WTC11 (cell line): ENCODE measurements around the gene HIVEP2. TPM values are rescaled to one million over a fixed set of nuclear protein-coding genes. Genes with fewer than 3 reads are reported as not detected.

Experiments
- ATAC-seq: fragments of 200-7000 bp; cut with Tn5 transposase; 2 replicates; pipeline ENCODE4 v1.10.0; 2021; ENCODE audit warnings: mild to moderate bottlenecking, moderate library complexity
- CTCF ChIA-PET: fragments of 300-600 bp; sonication (Branson Sonifier 250); formaldehyde crosslinking; loops from one replicate; lab custom pipeline; 2021; ENCODE audit warnings: antibody characterized with exemption; lab: Charles Lee
- POLR2A ChIA-PET: fragments of 350-600 bp; sonication (Branson Sonifier 250); formaldehyde crosslinking; loops from one replicate; lab custom pipeline; 2021; ENCODE audit warnings: antibody characterized with exemption; lab: Charles Lee
- DNase-seq: peaks from one replicate; pipeline ENCODE4 v3.0.0; 2021; ENCODE audit warnings: low spot score
- H3K27ac Mint-ChIP-seq: 2 replicates; pipeline ENCODE4 v1.8.0; 2021; ENCODE audit warnings: mixed read lengths
- H3K27me3 Mint-ChIP-seq: 2 replicates; pipeline ENCODE4 v1.8.0; 2021; ENCODE audit warnings: low read depth, mild to moderate bottlenecking, moderate library complexity, mixed read lengths
- H3K36me3 Mint-ChIP-seq: 2 replicates; pipeline ENCODE4 v1.8.0; 2021; ENCODE audit warnings: mixed read lengths
- H3K4me1 Mint-ChIP-seq: 2 replicates; pipeline ENCODE4 v1.8.0; 2022; ENCODE audit warnings: mixed read lengths
- H3K4me3 Mint-ChIP-seq: 2 replicates; pipeline ENCODE4 v1.8.0; 2021; ENCODE audit warnings: mild to moderate bottlenecking, moderate library complexity, mixed read lengths
- H3K9me3 Mint-ChIP-seq: 2 replicates; pipeline ENCODE4 v1.8.0; 2021; ENCODE audit warnings: mixed read lengths
- AFF4 ChIP-seq: sonication (generic); formaldehyde crosslinking; IDR thresholded peaks from 2 replicates; pipeline ENCODE4 v1.8.1; 2023; ENCODE audit warnings: mild to moderate bottlenecking, missing genetic modification reagents, borderline replicate concordance
- ATF3 ChIP-seq: sonication (generic); formaldehyde crosslinking; conservative IDR thresholded peaks from 2 replicates; pipeline ENCODE4 v1.8.1; 2022; ENCODE audit warnings: mild to moderate bottlenecking, missing genetic modification reagents
- CREM ChIP-seq: sonication (generic); formaldehyde crosslinking; IDR thresholded peaks from 2 replicates; pipeline ENCODE4 v1.8.1; 2022; ENCODE audit warnings: mild to moderate bottlenecking, missing genetic modification reagents, moderate library complexity
- FOXJ3 ChIP-seq: sonication (generic); formaldehyde crosslinking; IDR thresholded peaks from 2 replicates; pipeline ENCODE4 v1.9.0; 2021; ENCODE audit warnings: missing genetic modification reagents, mild to moderate bottlenecking, borderline replicate concordance
- NR2C2 ChIP-seq: sonication (generic); formaldehyde crosslinking; IDR thresholded peaks from 2 replicates; pipeline ENCODE4 v1.8.0; 2022; ENCODE audit warnings: mild to moderate bottlenecking, missing genetic modification reagents
- SOX15 ChIP-seq: fragments of 250-450 bp; sonication (Bioruptor Pico); IDR thresholded peaks from 2 replicates; pipeline ENCODE4 v1.9.0; 2021; ENCODE audit warnings: mild to moderate bottlenecking
- SP1 ChIP-seq: sonication (generic); formaldehyde crosslinking; conservative IDR thresholded peaks from 2 replicates; pipeline ENCODE4 v1.8.1; 2022; ENCODE audit warnings: missing genetic modification reagents
- STAT6 ChIP-seq: sonication (generic); formaldehyde crosslinking; conservative IDR thresholded peaks from 2 replicates; pipeline ENCODE4 v1.8.1; 2023; ENCODE audit warnings: mild to moderate bottlenecking, low read depth, missing genetic modification reagents, moderate library complexity
- TCF7 ChIP-seq: sonication (generic); formaldehyde crosslinking; IDR thresholded peaks from 2 replicates; pipeline ENCODE4 v1.8.0; 2022; ENCODE audit warnings: mild to moderate bottlenecking, low read depth, missing genetic modification reagents, moderate library complexity
- USF2 ChIP-seq: sonication (generic); formaldehyde crosslinking; IDR thresholded peaks from 2 replicates; pipeline ENCODE4 v1.8.1; 2023; ENCODE audit warnings: mild to moderate bottlenecking, missing genetic modification reagents, moderate library complexity
- ZNF317 ChIP-seq: sonication (generic); formaldehyde crosslinking; IDR thresholded peaks from 2 replicates; pipeline ENCODE4 v1.8.1; 2023; ENCODE audit warnings: low read depth, mild to moderate bottlenecking, moderate library complexity, missing genetic modification reagents, borderline replicate concordance
- ZSCAN18 ChIP-seq: fragments of 250-450 bp; sonication (Bioruptor Pico); IDR thresholded peaks from 2 replicates; pipeline ENCODE4 v2.1.2; 2022; ENCODE audit warnings: mild to moderate bottlenecking, moderate library complexity
- total RNA-seq: library from RNA; stranded (reverse); gene quantifications from 3 replicates; pipeline ENCODE4 v1.2.3, GENCODE V29; 2021
- TF ChIP-seq, protein P1 (sequence below): sonication (generic); formaldehyde crosslinking; IDR thresholded peaks from 2 replicates; pipeline ENCODE4 v1.8.0; 2022; ENCODE audit warnings: mild to moderate bottlenecking, missing genetic modification reagents
- TF ChIP-seq, protein P2 (sequence below): fragments of 250-450 bp; sonication (Bioruptor Pico); IDR thresholded peaks from 2 replicates; pipeline ENCODE4 v1.8.0; 2021; ENCODE audit warnings: mild to moderate bottlenecking
- TF ChIP-seq, protein P3 (sequence below): sonication (generic); formaldehyde crosslinking; IDR thresholded peaks from 2 replicates; pipeline ENCODE4 v1.8.0; 2022; ENCODE audit warnings: mild to moderate bottlenecking, missing genetic modification reagents
- TF ChIP-seq, protein P4 (sequence below): sonication (generic); formaldehyde crosslinking; IDR thresholded peaks from 2 replicates; pipeline ENCODE4 v1.8.1; 2022; ENCODE audit warnings: mild to moderate bottlenecking, missing genetic modification reagents, moderate library complexity, borderline replicate concordance
- TF ChIP-seq, protein P5 (sequence below): sonication (generic); formaldehyde crosslinking; IDR thresholded peaks from 2 replicates; pipeline ENCODE4 v1.8.0; 2022; ENCODE audit warnings: mild to moderate bottlenecking, missing genetic modification reagents
- TF ChIP-seq, protein P6 (sequence below): sonication (generic); formaldehyde crosslinking; IDR thresholded peaks from 2 replicates; pipeline ENCODE4 v1.8.0; 2023; ENCODE audit warnings: missing genetic modification reagents

The HIVEP2 gene
- total RNA-seq, 1 experiment from 2014 or later, result 11.5 TPM

DNA sequence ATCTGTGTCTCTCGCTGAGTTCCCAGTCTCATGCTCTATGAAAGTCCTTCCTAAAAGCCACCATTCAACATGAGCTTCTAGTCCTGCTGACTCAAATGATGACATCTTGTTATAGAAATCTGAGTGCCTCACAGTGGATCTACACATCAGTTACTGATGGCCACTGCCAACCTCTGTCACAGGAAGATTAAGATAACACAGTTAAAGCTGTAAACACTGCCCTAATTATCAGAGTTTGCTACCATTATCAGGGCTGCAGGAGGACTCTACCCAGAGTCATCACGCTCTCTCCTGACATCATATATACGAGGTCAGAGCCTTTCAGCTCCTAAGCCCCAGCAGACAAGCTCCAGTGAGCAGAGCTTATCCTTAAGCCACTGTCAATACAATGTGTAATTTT, 63.2 kb downstream of the HIVEP2 start (continued):
- TF ChIP-seq USF2 (CRISPR knock-in tag), result no peak

GRCh38 chr6:142881290-142881689, 63.7 kb downstream of the HIVEP2 start:
- Mint-ChIP-seq H3K4me1 (peaks cover 36% of the 10 kb centered on the region), H3K9me3 (no peaks in the 10 kb centered on the region), H3K27me3 (no peaks in the 10 kb centered on the region), H3K27ac (no peak overlapping the region), H3K4me3 (no peak overlapping the region), H3K36me3 (no peaks in the 10 kb centered on the region)
- POLR2A ChIA-PET, result no interaction called here
- CTCF ChIA-PET, result no interaction called here
- no peak for ATAC-seq
- no peak for DNase-seq
- no peak for TF ChIP-seq AFF4 (CRISPR knock-in tag)
- TF ChIP-seq, protein P1, sequence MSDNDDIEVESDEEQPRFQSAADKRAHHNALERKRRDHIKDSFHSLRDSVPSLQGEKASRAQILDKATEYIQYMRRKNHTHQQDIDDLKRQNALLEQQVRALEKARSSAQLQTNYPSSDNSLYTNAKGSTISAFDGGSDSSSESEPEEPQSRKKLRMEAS, result no peak
- TF ChIP-seq, protein P2, sequence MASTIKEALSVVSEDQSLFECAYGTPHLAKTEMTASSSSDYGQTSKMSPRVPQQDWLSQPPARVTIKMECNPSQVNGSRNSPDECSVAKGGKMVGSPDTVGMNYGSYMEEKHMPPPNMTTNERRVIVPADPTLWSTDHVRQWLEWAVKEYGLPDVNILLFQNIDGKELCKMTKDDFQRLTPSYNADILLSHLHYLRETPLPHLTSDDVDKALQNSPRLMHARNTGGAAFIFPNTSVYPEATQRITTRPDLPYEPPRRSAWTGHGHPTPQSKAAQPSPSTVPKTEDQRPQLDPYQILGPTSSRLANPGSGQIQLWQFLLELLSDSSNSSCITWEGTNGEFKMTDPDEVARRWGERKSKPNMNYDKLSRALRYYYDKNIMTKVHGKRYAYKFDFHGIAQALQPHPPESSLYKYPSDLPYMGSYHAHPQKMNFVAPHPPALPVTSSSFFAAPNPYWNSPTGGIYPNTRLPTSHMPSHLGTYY, result no peak
- TF ChIP-seq, protein P3, sequence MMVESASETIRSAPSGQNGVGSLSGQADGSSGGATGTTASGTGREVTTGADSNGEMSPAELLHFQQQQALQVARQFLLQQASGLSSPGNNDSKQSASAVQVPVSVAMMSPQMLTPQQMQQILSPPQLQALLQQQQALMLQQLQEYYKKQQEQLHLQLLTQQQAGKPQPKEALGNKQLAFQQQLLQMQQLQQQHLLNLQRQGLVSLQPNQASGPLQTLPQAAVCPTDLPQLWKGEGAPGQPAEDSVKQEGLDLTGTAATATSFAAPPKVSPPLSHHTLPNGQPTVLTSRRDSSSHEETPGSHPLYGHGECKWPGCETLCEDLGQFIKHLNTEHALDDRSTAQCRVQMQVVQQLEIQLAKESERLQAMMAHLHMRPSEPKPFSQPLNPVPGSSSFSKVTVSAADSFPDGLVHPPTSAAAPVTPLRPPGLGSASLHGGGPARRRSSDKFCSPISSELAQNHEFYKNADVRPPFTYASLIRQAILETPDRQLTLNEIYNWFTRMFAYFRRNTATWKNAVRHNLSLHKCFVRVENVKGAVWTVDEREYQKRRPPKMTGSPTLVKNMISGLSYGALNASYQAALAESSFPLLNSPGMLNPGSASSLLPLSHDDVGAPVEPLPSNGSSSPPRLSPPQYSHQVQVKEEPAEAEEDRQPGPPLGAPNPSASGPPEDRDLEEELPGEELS (CRISPR knock-in tag), result no peak
- no peak for TF ChIP-seq ZSCAN18 (CRISPR knock-in tag)
- no peak for TF ChIP-seq TCF7 (CRISPR knock-in tag)
- TF ChIP-seq SP1 (CRISPR knock-in tag), result no peak
- TF ChIP-seq, protein P4, sequence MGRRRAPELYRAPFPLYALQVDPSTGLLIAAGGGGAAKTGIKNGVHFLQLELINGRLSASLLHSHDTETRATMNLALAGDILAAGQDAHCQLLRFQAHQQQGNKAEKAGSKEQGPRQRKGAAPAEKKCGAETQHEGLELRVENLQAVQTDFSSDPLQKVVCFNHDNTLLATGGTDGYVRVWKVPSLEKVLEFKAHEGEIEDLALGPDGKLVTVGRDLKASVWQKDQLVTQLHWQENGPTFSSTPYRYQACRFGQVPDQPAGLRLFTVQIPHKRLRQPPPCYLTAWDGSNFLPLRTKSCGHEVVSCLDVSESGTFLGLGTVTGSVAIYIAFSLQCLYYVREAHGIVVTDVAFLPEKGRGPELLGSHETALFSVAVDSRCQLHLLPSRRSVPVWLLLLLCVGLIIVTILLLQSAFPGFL, result no peak
- no peak for TF ChIP-seq ATF3 (CRISPR knock-in tag)
- TF ChIP-seq, protein P5, sequence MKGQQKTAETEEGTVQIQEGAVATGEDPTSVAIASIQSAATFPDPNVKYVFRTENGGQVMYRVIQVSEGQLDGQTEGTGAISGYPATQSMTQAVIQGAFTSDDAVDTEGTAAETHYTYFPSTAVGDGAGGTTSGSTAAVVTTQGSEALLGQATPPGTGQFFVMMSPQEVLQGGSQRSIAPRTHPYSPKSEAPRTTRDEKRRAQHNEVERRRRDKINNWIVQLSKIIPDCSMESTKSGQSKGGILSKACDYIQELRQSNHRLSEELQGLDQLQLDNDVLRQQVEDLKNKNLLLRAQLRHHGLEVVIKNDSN (CRISPR knock-in tag), result no peak
- TF ChIP-seq FOXJ3, result no peak
- TF ChIP-seq STAT6 (CRISPR knock-in tag), result no peak
- no peak for TF ChIP-seq SOX15 (CRISPR knock-in tag)
- no peak for TF ChIP-seq CREM
- TF ChIP-seq, protein P6, sequence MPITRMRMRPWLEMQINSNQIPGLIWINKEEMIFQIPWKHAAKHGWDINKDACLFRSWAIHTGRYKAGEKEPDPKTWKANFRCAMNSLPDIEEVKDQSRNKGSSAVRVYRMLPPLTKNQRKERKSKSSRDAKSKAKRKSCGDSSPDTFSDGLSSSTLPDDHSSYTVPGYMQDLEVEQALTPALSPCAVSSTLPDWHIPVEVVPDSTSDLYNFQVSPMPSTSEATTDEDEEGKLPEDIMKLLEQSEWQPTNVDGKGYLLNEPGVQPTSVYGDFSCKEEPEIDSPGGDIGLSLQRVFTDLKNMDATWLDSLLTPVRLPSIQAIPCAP (CRISPR knock-in tag), result no peak
- no peak for TF ChIP-seq NR2C2 (CRISPR knock-in tag)
- no peak for TF ChIP-seq ZNF317
